HG02884 (cell line): ENCODE data around the gene EHD4.

ENCODE experiments used
- ATAC-seq: cut with Tn5 transposase; IDR thresholded peaks from one replicate; pipeline ENCODE4 v1.9.1; 2021; ENCODE audit warnings: mild to moderate bottlenecking, moderate library complexity; ENCODE audit not compliant: unreplicated experiment

EHD4 gene

GRCh38 chr15:41940441-41940857, 31.9 kb downstream of the EHD4 start:
- ATAC-seq, result no peak

- ATAC-seq, result no peak
Measured at GRCh38 chr15:41939986-41940385, 32.4 kb downstream of the EHD4 start.

- ATAC-seq, result no peak
Measured at GRCh38 chr15:41937568-41937923, 34.8 kb downstream of the EHD4 start.

GRCh38 chr15:41936649-41937567, 35.4 kb downstream of the EHD4 start:
- no peak for ATAC-seq

GRCh38 chr15:41936155-41936554, 36.2 kb downstream of the EHD4 start:
- ATAC-seq, result no peak

- ATAC-seq, result no peak
Measured at GRCh38 chr15:41935566-41936020, 36.8 kb downstream of the EHD4 start.

- ATAC-seq, result no peak
Measured at GRCh38 chr15:41934843-41935242, 37.5 kb downstream of the EHD4 start.

GRCh38 chr15:41933771-41934170, 38.6 kb downstream of the EHD4 start:
- no peak for ATAC-seq

GRCh38 chr15:41933326-41933725, 39.0 kb downstream of the EHD4 start:
- ATAC-seq, result no peak

GRCh38 chr15:41932511-41933289, 39.7 kb downstream of the EHD4 start:
- ATAC-seq, result no peak

- no peak for ATAC-seq
Measured at GRCh38 chr15:41932101-41932500, 40.3 kb downstream of the EHD4 start.

GRCh38 chr15:41930867-41931222, 41.5 kb downstream of the EHD4 start:
- ATAC-seq, result no peak

- ATAC-seq, result no peak
Measured at GRCh38 chr15:41930221-41930866, 42.0 kb downstream of the EHD4 start.

- ATAC-seq, result peak; percentile 49
Measured at GRCh38 chr15:41928637-41929620, 43.4 kb downstream of the EHD4 start.

GRCh38 chr15:41928100-41928499, 44.3 kb downstream of the EHD4 start:
- ATAC-seq, result no peak

- ATAC-seq, result no peak
Measured at GRCh38 chr15:41927536-41927935, 44.8 kb downstream of the EHD4 start.

GRCh38 chr15:41926185-41927056, 45.9 kb downstream of the EHD4 start:
- no peak for ATAC-seq

- ATAC-seq, result no peak
Measured at GRCh38 chr15:41925086-41925608, 47.2 kb downstream of the EHD4 start.

GRCh38 chr15:41923401-41923997, 48.9 kb downstream of the EHD4 start:
- ATAC-seq, result no peak
